ENCODE results near the gene AVPR2.

GRCh38 chrX:153939573-153939972, 35.1 kb downstream of the AVPR2 start:
- TF ChIP-seq CTCF (IDR thresholded peaks at IDR 0.05; ENCODE audit: borderline replicate concordance, extremely low read depth, low read length, poor library complexity, severe bottlenecking) (no peak), EZH2 (IDR thresholded peaks at IDR 0.05; ENCODE audit: borderline replicate concordance, low read depth, low read length, severe bottlenecking) (no peak)

Measured in DND-41 (cell line).